HepG2 (cell line): ENCODE data around the gene TMEM270.

Source experiments
- SMARCC2 ChIP-seq: fragments of 450-650 bp; IDR thresholded peaks from 2 replicates; pipeline ENCODE4 v1.6.1; 2017; ENCODE audit warnings: antibody characterized with exemption, mild to moderate bottlenecking
- TF ChIP-seq, protein P1 (sequence below): sonication (generic); formaldehyde crosslinking; IDR thresholded peaks from 2 replicates; pipeline ENCODE4 v1.5.0; 2020; ENCODE audit warnings: mild to moderate bottlenecking, missing genetic modification reagents, moderate library complexity

DNA sequence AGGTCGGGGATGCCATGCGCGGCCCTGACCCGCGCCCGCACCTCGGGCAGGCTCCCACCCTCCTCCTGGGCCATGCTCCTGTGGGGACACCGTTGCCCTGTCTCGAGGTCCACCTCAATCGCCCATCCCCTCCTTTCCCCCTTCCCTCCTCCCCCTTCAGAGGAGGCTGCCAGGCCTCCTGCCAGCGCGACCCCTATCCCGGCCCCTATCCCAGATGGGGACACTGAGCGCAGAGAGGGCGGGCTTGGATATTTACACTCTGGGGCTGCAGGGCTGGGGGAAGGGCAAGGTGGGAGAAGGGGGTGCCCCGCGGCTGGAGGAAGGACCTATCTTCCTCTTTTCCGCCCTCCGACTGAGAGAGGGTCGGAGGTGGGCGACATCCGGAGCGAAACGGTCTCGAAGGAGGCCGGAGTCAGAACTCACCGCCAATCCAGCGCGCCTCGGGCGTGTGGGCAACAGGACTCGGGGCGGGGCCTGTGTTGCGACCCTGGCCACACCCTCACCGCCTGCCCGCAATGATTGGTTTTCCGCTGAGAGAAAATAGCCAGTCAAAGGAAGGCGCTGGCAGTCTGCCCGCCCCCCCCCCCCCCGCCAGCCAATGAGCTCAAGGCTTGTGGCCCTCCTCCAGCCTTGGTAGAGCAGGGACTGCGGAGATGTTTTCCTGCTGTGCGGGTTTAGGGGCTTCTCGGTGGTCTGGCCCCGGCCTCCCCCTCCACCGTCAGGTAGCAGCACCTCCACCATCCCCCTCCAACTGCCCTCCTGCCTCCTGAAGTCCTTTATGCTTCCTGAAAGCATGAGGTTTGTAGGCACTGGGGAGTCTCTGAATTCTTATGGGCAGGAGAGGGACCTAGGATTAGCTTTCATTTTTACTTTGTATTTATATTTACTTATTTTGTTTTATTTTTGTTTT lies 18.6 kb upstream of the TMEM270 start, which contains the start of gene METTL27:
- TF ChIP-seq, protein P1, sequence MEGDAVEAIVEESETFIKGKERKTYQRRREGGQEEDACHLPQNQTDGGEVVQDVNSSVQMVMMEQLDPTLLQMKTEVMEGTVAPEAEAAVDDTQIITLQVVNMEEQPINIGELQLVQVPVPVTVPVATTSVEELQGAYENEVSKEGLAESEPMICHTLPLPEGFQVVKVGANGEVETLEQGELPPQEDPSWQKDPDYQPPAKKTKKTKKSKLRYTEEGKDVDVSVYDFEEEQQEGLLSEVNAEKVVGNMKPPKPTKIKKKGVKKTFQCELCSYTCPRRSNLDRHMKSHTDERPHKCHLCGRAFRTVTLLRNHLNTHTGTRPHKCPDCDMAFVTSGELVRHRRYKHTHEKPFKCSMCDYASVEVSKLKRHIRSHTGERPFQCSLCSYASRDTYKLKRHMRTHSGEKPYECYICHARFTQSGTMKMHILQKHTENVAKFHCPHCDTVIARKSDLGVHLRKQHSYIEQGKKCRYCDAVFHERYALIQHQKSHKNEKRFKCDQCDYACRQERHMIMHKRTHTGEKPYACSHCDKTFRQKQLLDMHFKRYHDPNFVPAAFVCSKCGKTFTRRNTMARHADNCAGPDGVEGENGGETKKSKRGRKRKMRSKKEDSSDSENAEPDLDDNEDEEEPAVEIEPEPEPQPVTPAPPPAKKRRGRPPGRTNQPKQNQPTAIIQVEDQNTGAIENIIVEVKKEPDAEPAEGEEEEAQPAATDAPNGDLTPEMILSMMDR (CRISPR knock-in tag): no peak
- no peak for TF ChIP-seq SMARCC2
